GM18520 (cell line): ENCODE data around the gene CELSR1.
"Not testable (repeated sequence)": the region's sequence is repeated elsewhere in the genome, so short reads cannot be mapped to it uniquely, and the experiment has no call there.

Experiments used
- ATAC-seq: cut with Tn5 transposase; IDR thresholded peaks from one replicate; pipeline ENCODE4 v1.9.1; 2021; ENCODE audit not compliant: unreplicated experiment

CELSR1 gene

DNA sequence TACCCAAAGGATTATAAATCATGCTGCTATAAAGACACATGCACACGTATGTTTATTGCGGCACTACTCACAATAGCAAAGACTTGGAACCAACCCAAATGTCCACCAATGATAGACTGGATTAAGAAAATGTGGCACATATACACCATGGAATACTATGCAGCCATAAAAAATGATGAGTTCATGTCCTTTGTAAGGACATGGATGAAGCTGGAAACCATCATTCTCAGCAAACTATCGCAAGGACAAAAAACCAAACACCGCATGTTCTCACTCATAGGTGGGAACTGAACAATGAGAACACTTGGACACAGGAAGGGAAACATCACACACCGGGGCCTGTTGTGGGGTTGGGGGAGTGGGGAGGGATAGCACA lies 21.3 kb downstream of the CELSR1 start:
- ATAC-seq: not testable (repeated sequence)

DNA sequence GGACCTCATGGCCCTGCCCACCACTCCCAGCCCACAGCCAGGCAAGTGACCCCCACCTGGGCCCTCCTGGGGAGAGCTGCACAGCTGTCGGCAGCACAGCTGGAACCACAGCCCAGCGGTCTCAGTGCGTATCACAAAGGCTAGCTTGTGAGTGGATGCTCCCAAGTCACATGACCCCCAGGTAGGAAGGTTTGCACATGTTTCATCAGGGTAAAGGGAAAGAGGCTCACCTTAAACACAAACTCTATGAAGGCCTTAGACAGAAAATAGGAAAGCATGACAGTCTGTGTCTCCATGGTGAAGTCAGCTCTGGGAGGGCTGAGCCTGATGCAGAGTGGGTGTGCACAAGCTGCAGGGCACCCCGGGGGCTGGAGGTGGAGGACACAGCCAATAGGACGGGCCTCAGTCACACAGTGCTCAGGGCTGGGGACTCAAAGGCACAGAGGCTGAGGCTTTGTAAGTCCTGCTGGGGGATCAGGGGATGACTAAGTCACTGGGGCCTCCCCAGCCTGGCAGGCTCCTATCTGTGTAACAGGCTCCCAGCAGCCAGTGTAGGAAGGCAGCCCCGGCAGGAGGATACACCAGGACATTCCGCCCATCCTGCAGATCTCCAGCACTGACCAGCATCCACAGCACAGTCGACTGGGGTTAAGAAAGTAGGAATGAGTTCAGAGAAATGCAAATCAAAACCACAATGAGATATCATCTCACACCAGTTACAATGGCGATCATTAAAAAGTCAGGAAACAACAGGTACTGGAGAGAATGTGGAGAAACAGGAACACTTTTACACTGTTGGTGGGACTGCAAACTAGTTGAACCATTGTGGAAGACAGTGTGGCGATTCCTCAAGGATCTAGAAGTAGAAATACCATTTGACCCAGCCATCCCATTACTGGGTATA lies 22.0 kb downstream of the CELSR1 start:
- no peak for ATAC-seq

DNA sequence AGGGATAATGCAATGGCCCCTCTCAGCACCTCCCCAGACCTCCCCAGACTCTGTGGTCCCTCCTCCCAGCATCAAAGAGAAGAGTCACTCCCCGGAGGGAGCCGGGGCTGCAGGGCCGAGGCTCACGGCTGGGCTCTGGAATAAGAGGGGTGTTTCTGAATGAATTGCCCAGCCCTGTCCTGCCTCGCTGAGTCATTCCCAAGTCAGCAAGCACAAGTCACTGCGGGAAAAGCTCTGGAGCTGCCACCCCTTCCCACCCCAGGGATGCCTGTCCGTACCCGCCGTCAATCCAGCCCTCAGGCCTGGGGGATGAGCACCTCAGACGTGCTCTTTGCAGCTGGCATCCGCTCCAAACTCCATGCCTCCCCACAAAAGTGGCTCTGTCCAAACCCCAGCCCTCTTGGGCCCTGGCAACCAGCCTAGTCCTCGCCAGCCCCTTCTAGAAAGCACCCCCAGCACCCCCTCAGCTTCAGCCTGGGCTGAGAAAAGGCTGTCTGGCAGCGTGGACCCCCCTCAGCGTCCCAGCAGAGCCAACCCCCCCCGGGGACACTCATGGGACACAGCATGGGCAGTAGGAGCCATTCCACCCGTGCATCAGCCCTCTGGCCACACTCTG lies 22.7 kb downstream of the CELSR1 start:
- no peak for ATAC-seq

DNA sequence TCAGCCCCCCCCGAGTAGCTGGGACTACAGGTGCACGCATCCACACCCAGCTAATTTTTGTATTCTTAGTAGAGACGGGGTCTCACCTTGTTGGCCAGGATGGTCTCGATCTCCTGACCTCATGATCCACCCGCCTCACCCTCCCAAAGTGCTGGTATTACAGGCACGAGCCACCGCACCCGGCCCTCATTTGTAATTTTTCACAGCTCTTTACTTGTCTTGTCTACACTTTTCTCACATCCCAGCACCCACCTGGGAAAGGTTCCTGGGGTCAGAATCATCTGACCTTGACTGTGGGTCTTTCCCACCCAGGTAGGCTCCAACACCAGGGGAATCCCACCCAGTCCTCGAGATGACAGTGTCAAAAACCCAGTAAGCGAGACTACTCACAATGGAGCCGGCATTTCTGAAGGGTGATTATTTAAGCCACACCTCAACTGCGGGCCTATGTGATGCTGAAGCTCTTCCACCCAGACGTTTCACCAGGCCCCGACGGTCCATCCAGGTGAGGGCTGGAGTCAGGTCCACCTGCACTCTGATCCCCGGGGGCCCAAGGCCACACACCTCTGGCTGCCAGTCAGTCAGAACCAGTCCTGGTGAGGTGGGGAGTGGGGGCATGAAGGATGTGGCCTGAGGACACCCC lies 23.4 kb downstream of the CELSR1 start:
- no peak for ATAC-seq

DNA sequence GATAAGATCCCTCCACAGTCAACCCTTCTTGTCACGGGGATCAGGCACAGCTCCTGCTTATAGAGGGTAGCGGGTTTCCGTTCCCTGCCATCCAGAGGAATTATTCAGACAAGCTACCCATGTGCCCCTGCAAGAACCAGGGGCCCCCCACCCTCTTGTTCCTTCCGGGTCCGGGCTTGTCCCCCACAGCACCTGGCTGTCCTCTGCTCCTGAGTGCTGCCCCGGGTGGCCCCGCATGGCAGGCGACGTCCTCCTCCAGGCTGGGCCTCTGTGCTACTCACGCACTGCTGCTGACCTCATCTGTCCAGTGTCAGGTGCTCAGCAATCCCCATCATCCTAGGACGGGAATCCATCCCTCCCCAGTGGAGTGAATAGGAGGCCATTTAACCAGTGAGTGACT lies 24.7 kb downstream of the CELSR1 start:
- ATAC-seq: no peak

DNA sequence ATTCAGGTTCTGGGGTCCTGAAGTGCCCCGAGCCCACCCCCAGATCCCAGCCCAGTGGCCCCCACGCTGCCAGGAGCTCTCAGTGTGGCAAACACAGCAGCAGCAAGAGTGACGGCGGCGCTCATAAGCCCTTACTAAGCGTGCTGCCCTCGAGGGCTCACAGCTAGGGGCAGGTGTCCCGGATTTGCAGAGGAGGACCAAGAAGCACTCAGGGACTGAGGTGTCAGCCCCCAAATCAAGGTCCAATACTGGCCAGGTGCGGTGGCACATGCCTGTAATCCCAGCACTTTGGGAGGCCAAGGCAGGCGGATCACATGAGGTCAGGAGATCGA lies 25.4 kb downstream of the CELSR1 start:
- no peak for ATAC-seq

DNA sequence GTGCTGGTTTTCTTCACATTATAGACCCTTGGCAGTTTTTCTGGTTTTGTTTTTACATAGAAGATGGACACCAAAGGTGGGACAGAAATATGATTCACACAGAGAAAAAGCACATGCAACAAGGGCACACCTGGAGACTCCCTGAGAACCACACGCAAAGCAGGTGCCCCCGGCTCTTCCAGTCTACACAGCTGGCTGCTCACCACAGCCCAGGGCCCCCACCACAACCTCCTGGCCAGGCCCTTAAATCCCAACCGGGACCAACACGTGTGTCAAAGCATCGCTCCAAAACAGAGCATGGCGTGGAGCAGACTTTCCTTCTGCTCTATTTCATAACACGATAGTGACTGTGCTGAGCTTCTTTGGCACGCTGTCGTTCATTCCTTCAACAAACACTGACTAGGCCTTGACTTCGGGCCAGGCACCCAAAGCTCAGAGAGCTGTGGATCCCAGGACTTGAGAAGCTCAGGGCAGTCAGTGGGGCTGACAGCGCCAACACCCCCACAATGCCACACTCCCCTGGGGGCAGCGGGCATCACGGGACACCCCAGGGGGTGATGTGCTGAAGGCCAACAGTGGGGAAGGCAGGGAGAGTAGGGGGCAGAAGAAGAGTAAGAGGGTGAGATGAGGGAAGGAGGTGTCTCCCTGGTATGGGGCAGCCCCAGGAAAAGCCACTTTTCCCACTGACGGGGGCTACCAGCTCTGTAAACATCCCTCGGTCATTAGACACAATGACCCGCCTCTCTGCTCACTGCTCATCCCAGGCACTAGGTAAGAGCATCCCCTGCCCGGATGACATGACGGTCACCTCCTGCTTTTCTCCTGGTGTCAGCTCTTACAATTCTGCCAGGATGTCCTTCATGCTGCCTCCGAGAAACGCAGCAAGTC lies 26.0 kb downstream of the CELSR1 start:
- no peak for ATAC-seq

DNA sequence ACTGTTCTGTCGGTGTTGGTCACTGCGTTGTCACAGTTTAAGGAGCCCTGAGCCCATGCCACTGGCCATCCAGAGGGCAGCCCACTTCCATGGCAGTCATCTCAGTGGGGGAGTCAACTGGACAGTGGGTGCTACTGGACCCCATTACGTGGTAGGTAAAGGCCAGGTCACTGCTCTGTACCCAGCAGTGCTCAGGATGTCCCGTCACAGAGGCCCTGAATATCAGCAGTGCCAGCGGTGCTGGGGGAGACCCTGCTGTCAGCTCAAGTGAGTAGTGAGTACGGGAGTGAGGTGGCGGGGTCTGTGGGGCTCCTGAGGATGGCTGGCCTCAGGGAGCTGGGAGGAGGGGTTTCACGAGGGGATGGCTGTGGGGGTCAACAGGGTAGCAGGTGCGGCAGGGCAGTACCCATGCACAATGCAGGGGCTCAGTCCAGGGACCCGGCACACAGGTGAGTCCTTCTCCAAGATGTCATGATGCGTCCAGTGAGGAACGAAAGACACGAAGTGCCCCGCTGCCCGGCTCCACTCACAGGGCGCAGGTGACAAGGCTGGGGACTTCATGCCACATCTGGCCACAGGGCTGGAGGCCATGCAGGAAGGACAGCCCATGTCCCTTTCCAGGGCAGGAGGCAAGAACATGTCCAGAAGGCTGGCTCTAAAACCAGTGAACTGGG lies 27.9 kb downstream of the CELSR1 start:
- no peak for ATAC-seq

DNA sequence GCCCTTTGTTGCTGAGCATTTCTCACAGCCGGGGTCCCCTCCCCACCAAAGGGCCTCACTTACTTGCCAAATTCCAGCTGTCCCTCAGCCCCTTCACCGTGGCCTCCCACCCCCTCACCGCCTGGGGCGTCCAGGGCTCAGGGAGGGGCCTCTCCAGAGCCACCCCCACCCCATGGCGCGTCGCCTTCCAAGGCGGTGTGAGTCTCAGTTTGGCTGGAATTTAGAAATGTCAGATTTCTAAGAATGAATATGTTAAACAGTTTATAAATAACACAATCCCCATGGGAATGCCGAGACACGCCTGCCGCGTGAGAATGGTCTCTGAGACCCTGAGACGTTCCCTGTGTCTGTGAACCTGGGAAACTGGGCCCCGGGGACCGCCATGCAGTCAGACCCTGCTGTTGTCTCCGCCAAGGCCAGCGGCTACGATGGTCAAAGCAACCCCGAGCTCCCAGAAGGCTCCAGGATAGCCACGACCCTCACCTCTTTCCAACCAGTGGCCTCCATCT lies 28.9 kb downstream of the CELSR1 start:
- no peak for ATAC-seq

DNA sequence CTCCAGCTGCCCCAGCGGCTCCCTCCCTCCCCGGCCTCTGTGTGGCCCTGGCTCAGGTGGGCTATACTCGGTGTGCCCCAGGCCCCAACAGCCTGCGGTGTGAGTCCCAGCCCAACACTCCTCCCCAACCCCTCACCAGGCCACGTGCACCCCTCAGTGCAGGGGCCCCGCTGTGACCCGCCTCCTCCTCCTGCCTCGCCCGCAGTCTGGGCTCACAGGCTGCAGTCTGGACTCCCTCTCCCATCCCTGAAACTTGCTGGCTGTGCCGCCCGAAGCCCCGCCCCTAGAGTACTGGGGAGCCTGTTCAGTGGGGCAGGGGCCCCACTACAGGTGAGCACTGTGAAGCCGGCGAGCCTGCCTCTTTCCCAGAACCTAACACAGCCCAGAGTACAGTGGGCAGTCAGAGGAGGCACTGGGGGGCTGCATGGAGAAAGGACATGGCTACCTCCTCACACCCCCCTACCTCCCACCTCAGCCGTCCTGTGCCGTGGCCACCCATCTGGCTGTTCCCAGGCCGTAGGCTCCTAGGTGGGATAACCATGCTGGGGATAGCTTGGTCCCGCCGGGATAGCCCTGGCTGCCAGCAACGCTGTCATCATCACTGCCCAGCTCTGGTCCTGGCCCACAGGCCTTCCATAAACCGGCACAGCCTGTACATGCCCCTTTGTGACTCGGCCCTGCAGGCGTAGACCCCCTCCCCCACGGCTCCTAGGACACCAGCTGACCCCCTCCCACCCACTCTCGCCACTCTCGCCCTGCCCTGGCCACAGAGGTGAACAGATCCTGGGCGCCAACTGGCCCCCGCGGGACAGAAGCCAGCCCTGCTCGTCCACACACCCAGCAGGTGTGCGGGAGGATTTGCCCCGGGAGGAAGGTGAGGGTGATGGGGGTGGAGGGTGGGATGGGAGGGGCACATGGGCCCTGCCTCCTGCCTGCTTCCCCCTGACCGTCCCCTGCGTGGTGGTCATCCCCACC lies 29.7 kb downstream of the CELSR1 start:
- ATAC-seq: no peak

DNA sequence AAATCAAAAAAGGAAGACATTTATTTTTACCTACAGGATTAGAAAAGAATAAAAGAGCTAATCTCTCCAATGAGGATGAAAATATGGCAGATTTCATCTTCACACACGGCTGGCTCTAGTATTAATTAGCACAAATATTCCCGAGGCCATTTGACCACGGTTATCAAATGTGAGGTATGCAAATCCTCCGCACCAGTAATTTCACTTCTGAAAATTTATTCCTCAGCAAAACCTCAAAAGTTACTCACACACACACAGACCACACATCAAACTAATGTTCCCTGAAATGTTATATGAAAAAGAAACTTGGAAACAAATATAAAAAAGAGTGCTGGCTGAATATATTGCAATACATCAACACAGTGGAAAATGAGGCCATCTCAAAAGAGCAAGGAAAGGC lies 32.8 kb downstream of the CELSR1 start:
- ATAC-seq: no peak

DNA sequence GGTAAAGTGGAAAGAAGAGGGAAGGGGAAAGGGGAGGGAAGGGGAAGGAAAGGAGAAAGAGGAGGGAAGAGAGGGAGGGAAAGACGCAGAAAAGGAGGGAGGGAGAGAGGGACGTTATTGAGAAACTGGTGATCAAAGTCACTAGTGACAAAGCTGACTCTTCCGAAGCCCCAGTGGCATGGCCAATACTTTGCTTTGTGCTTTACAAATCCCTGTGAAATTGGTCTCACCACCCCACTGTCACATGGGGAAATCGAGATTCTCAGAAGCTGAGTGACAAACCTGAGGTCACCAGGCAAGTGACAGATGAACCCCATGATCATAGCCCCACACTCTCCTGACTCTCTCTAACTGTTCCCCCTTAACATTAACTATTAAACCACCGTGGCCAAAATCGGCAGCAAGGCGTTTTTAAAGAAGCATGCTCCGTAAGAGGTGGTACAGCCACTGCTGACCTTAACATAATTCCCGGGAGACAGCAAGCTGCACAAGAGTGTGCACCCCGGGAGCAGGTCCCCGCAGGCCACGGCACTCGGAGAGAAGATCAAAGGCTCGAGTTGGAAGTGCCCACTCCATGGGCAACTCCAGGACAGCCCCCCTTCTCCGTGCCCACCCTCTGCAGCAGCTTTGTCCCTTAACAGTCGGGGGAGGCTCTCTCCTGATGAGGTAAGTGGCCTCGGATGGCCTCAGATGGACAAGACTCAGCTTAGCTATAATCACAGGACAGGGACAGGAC lies 34.8 kb downstream of the CELSR1 start:
- no peak for ATAC-seq

DNA sequence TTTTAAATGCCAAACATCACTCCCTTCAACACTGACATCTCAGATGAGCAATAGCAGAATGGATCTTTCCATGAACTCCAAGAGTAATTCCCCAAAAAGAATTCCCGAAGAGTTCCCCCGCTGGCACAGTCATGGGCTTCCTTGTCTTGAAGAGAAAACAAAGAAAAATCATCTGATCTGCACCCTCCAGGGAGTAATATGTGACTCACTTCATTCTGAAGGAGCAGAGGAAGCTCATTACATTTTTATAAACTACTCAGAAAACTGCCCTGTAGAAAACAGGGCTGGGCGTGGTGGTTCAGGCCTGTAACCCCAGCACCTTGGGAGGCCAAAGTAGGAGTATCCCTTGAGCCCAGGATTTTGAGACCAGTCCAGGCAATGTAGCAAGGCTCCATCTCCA lies 35.7 kb downstream of the CELSR1 start:
- no peak for ATAC-seq

DNA sequence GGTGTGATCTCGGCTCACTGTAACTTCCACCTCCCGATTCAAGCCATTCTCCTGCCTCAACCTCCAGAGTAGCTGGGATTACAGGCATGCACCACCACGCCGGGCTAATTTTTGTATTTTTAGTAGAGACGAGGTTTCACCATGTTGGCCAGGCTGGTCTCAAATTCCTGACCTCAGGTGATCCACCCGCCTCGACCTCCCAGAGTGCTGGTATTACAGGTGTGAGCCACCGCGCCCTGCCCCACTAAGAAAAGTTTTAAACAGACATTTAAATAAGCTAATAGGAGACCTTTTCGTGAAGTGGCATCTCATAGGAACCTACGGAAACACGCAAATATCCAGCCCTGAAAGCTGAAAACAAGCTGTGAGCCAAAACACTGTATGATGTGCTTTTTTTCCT lies 36.2 kb downstream of the CELSR1 start:
- ATAC-seq: not testable (repeated sequence)

DNA sequence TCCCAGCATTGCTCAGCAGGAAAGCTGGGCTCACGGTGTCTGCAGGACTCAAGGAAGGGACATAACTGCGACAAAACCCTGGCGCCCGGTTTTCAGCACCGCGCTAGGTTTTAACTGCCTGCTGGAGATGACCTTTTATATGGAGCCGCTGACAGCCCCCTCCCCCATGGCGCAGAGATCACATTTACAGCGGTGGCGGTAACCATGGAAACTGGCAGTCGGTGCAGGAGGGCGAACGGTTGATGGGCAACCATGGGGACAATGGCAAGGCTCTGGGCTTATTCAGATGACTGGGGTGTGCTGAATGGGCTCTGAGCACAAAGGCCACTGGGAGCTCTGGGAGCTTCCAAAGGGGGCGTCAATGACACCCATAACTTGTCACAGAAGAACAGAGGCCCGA lies 37.2 kb downstream of the CELSR1 start:
- no peak for ATAC-seq

DNA sequence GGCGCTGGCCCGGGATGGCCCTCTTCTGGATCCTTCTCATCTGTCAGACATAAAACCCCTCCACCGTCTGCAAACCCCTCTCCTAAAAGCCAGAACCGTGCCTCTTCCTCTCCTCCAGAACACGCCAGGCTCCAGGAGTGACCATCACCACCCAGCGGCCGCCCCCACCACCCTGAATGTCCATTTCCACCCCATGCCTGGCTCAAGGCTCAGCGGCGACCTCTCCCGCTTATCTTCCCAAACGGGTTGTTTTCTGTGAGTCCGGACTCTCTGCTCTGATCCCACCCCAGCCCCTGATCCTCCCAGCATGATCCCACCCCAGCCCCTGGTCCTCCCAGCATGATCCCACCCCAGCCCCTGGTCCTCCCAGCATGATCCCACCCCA lies 37.6 kb downstream of the CELSR1 start:
- no peak for ATAC-seq

DNA sequence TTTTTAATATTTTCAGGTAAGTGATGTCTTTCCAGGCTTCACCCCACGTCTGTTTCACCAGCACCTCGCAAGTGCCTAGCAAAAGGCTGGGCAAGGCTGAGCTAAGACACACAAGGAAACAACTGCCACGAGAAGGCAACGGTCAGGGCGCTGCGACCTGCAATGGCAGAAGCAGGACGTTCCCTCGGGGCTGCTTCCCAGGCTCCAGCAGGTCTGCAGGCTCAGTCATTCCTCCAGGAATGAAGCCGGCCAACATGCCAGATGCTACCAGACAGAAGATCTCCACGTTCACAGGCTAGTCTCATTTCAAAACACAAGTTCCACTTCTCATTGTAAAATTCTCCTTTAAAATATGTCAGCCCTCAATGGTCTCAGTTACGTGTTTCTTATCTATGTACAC lies 45.5 kb downstream of the CELSR1 start:
- no peak for ATAC-seq

DNA sequence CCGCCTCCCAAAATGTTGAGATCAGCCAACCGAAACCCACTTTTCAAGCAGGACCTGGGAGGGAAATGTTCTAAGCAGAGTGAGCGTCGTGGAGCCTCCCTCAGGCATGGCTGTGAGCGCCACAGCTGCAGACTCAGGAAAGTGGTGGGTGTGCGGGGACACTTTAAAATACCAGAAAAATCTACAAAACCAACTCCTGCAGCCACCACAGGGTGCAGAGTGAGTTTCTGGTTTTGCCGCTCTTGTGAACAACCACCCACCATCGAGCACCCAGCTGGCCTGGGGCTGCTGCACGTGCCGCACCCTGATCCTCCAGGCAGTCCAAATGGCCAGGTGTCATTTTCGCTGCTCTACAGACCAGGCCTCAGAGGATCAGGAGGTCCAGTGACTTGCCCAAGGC lies 46.9 kb downstream of the CELSR1 start:
- no peak for ATAC-seq
